Thymus (tissue), 11 donors: Measurements from ENCODE around the gene PARD3. TPM values are rescaled to one million over a fixed set of nuclear protein-coding genes. Genes with fewer than 3 reads are reported as not detected.

Source experiments
- DNase-seq, 9 donors: peaks; one replicate each; pipeline ENCODE4 v3.0.0-alpha.2; 2013; ENCODE audit warnings: low spot score in 9 of 9, low read depth in 6 of 9, missing footprints in 1 of 9
- H3K27ac ChIP-seq, 2 donors: one replicate each; pipeline ENCODE4 v1.5.1; 2013; ENCODE audit warnings: control low read depth in 1 of 2, low read depth in 1 of 2, low read length in 1 of 2, mild to moderate bottlenecking in 1 of 2, moderate library complexity in 1 of 2
- H3K27me3 ChIP-seq, 2 donors: one replicate each; pipeline ENCODE4 v1.5.1; 2013; ENCODE audit warnings: low read length in 1 of 2; ENCODE audit not compliant: control insufficient read depth in 2 of 2, insufficient read depth in 1 of 2
- H3K36me3 ChIP-seq, 2 donors: one replicate each; pipeline ENCODE4 v1.5.1; 2013; ENCODE audit warnings: low read length in 1 of 2, mild to moderate bottlenecking in 1 of 2, moderate library complexity in 1 of 2; ENCODE audit not compliant: control insufficient read depth in 2 of 2, insufficient read depth in 2 of 2
- H3K4me1 ChIP-seq, 2 donors: one replicate each; pipeline ENCODE4 v1.5.1; 2013; ENCODE audit warnings: low read length in 2 of 2; ENCODE audit not compliant: control insufficient read depth in 2 of 2, insufficient read depth in 2 of 2
- H3K4me3 ChIP-seq, 2 donors: one replicate each; pipeline ENCODE4 v1.5.1; 2013; ENCODE audit warnings: low read length in 2 of 2, control low read depth in 1 of 2, mild to moderate bottlenecking in 1 of 2
- H3K9me3 ChIP-seq, 2 donors: one replicate each; pipeline ENCODE4 v1.5.1; 2013; ENCODE audit warnings: low read length in 1 of 2, mild to moderate bottlenecking in 1 of 2; ENCODE audit not compliant: control insufficient read depth in 2 of 2, insufficient read depth in 1 of 2
- WGBS: extraction: QIAGEN DNeasy Blood & Tissue Kit; methylation state at CpG from one replicate; pipeline ENCODE4 v1.1.7; 2013; 5-methylcytosine and 5-hydroxymethylcytosine counted together
- polyA plus RNA-seq: library from polyadenylated mRNA; stranded (reverse); fragments of 200-250 nt; gene quantifications from one replicate; pipeline ENCODE4 v1.2.3, GENCODE V29; 2013
- total RNA-seq: library from RNA; stranded (reverse); fragments of 120-200 nt; gene quantifications from one replicate; pipeline ENCODE4 v1.2.4, GENCODE V29; 2013
- donor health status: healthy.

Gene PARD3
- total and polyA plus RNA-seq, 2 donors, result 13.3 to 23.5 TPM

DNA sequence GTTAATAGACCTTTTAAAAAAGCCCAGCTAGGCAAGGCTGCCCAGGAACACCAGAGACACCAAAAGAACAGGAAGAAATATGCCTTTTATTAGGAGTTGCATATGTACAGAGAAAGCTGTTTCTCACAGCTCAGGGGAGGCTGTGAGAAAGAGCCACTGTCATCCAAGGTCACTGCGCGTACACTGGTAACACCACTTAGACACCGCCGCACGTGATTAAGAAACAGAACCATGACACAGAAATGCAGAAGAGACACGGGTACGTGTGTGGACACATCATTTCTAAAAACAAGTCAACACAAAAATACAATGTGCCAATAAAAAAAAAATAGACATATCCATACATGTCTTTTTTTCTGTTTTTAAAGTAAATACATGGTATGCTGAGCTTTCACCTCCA lies 705.6 kb downstream of the PARD3 start:
- Histone ChIP-seq H3K9me3 (no peaks in the 10 kb centered on the region), H3K4me3 (no peak overlapping the region), H3K27me3 (no peaks in the 10 kb centered on the region), H3K36me3 (peaks cover 0 to 6% of the 10 kb centered on the region in 2 donors), H3K27ac (no peak overlapping the region), H3K4me1 (peaks cover 0 to 8% of the 10 kb centered on the region in 2 donors)
- 94% methylated on average over 7 of the region's 7 CpGs for WGBS
- DNase-seq, result no peak

DNA sequence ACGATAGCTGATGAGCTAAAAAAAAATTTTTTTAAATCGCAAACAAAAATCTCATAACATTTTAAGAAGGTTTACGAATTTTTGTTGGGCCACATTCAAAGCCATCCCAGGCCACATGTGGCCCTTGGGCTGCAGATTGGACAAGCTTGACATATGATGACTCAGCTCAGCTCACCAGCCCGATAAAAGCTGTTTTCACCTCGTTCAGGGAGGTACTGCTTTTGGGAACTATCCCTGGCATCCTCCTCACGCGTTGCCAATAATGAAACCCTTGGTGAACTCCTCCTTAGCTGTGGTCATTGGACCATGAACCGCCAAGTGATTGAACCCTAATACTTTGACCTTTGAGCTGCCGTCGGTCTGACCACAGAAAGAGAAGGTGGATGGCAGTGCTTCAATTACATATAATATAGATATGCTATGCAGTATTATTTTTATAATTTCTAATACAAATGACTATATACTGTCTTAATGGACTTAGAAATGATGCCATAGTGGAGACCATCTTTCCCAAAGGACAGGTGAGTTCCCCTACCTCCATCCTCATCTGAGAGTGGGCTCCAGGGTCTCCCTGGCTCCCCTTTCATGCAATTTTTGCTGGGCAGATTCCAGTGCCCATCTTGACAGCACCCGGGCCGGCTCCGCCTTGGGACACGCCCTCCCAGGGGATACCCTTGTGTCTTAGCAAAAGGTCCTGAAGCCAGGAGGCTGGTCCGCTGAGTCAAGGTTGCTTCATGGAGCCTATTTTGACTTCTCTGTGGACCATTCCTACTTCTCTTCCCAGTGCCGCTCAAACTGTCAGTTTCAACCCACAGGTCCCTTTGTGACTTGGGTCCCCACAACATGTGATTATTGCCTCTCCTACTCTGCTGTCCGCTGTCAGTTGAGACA lies 707.2 kb downstream of the PARD3 start:
- peaks cover 0 to 6% of the 10 kb centered on the region in 2 donors for H3K36me3 ChIP-seq
- H3K27me3 ChIP-seq, result no peaks in the 10 kb centered on the region
- DNase-seq, result no peak
- no peak overlapping the region for H3K4me3 ChIP-seq
- WGBS, result 98% methylated on average over 17 of the region's 17 CpGs
- H3K4me1 ChIP-seq, result peaks cover 0 to 9% of the 10 kb centered on the region in 2 donors
- H3K9me3 ChIP-seq, result no peaks in the 10 kb centered on the region
- no peak overlapping the region for H3K27ac ChIP-seq

GRCh38 chr10:34106356-34106885 lies 708.7 kb downstream of the PARD3 start:
- no peak for DNase-seq
- WGBS, result 98% methylated on average over 7 of the region's 7 CpGs

GRCh38 chr10:34104829-34105572 lies 710.1 kb downstream of the PARD3 start:
- Histone ChIP-seq H3K9me3 (no peaks in the 10 kb centered on the region), H3K27me3 (no peaks in the 10 kb centered on the region), H3K27ac (no peak overlapping the region), H3K4me3 (no peak overlapping the region), H3K36me3 (no peaks in the 10 kb centered on the region), H3K4me1 (peaks cover 0 to 9% of the 10 kb centered on the region in 2 donors)
- WGBS, result 60% methylated on average over 16 of the region's 16 CpGs
- DNase-seq, result no peak

More at GRCh38 chr10:34106356-34106885, 708.7 kb downstream of the PARD3 start:
- Histone ChIP-seq H3K9me3 (no peaks in the 10 kb centered on the region), H3K4me1 (peaks cover 0 to 9% of the 10 kb centered on the region in 2 donors), H3K36me3 (peaks cover 0 to 6% of the 10 kb centered on the region in 2 donors), H3K4me3 (no peak overlapping the region), H3K27ac (no peak overlapping the region), H3K27me3 (no peaks in the 10 kb centered on the region)

DNA sequence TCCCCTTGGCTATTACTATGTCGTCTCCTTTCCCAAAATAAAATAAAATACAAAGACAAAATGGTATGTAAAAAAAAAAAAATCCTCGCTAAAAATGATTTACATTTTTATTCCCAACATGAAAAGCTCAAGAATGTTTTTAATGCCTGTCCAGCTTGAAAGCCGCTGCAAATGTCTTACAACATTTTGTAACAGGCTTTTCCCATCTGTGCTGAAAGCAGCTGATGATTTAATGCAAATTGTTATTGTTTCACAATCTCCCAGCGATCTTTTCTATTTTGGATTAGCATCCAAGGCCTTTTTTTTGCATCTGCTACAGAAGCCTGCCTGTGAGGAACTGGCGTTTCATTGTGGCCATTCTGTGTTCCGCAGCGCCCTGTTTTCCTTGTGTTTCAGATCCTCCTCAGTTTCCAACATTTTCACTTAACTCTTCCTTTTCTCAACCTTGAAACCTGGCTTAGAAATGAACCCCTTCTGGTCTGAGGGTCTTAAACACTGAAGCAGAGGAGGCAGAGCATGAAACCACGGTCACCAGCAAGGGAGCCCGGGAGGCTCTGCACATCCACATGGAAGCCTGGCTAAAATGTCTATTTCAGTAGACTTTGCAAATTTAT lies 712.1 kb downstream of the PARD3 start:
- Histone ChIP-seq H3K9me3 (peaks cover 0 to 6% of the 10 kb centered on the region in 2 donors), H3K27ac (no peak overlapping the region), H3K4me1 (peaks cover 0 to 9% of the 10 kb centered on the region in 2 donors), H3K36me3 (no peaks in the 10 kb centered on the region), H3K27me3 (no peaks in the 10 kb centered on the region), H3K4me3 (no peak overlapping the region)
- 94% methylated on average over 9 of the region's 9 CpGs for WGBS
- no peak for DNase-seq

DNA sequence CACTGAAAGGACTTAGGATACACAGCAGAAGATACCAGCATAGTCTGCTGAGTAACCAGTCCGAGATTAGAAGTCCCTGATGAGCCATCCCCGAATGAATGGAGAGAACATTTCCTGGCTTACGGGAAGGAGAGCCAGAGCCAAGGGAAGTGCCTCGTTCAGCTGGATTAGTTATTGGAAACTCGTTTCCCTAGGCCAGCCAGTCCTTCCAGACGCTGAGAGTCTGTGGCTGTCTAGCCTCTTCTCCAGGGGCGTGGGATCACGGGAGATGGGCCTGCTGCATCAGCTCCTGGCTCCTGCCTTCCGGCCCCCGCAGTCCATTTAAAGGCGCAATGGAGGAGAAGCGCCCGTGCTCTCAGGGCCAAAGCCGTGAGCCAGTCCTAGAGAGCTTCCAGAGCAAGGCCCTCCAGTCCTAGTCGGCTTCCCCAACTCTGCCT lies 712.8 kb downstream of the PARD3 start:
- Histone ChIP-seq H3K9me3 (peaks cover 0 to 6% of the 10 kb centered on the region in 2 donors), H3K4me1 (peaks cover 0 to 9% of the 10 kb centered on the region in 2 donors), H3K27me3 (no peaks in the 10 kb centered on the region), H3K27ac (peak overlapping the region in 1 of 2 donors; percentile 7), H3K4me3 (no peak overlapping the region), H3K36me3 (no peaks in the 10 kb centered on the region)
- DNase-seq, result no peak
- 92% methylated on average over 15 of the region's 15 CpGs for WGBS

GRCh38 chr10:34101001-34101400 lies 714.1 kb downstream of the PARD3 start:
- no peak for DNase-seq
- WGBS, result 96% methylated on average over 5 of the region's 5 CpGs
- Histone ChIP-seq H3K36me3 (no peaks in the 10 kb centered on the region), H3K27ac (no peak overlapping the region), H3K4me1 (peaks cover 0 to 9% of the 10 kb centered on the region in 2 donors), H3K4me3 (no peak overlapping the region), H3K9me3 (peaks cover 0 to 6% of the 10 kb centered on the region in 2 donors), H3K27me3 (no peaks in the 10 kb centered on the region)

- H3K4me1 ChIP-seq, result no peaks in the 10 kb centered on the region
- no peaks in the 10 kb centered on the region for H3K27me3 ChIP-seq
- no peak overlapping the region for H3K27ac ChIP-seq
- WGBS, result 93% methylated on average over 8 of the region's 8 CpGs
- no peak for DNase-seq
- no peak overlapping the region for H3K4me3 ChIP-seq
- peaks cover 2 to 13% of the 10 kb centered on the region in 2 donors for H3K9me3 ChIP-seq
- no peaks in the 10 kb centered on the region for H3K36me3 ChIP-seq
Measured at GRCh38 chr10:34098821-34099567, 716.1 kb downstream of the PARD3 start.
